NCI-H2171 (cell line): ENCODE data around the gene SEMA6A.

Source experiments
- DNase-seq: peaks from one replicate; lab custom pipeline; 2025; lab: John Stamatoyannopoulos, UW

The SEMA6A gene

DNA sequence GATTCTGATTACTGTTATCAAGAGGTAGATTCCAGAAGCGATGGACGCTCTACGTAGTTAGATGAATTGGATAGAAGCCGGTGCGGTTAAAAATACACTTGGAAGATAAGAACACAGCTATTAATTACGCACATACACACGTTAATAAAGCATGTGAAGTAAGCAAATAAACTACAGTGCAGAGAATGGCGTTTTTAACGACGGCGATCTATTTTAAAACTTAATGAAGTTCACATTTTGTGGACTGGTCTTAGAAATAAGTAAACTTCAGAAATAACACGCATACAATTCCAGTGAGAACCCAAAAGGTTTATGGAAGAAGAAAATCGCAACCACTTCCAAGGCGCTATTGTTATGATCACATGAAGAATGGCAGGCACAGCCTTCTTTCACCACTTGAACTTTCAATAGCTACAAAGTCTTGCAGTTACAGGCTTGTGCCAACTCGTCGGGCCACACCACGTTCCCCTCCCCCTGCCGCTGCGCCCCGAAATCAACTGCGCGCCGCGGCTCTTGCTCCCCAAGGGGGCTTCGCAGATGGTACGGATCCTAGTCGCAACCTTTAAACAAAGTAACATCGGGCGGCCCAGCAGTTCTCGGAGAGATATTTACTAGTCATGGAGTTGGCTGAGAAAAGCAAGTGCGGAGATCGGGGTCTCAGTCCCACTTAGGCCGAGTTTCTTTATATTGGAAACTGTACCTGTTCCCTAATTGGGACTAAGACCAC is 866 bp upstream of the SEMA6A start:
- no peak for DNase-seq

DNA sequence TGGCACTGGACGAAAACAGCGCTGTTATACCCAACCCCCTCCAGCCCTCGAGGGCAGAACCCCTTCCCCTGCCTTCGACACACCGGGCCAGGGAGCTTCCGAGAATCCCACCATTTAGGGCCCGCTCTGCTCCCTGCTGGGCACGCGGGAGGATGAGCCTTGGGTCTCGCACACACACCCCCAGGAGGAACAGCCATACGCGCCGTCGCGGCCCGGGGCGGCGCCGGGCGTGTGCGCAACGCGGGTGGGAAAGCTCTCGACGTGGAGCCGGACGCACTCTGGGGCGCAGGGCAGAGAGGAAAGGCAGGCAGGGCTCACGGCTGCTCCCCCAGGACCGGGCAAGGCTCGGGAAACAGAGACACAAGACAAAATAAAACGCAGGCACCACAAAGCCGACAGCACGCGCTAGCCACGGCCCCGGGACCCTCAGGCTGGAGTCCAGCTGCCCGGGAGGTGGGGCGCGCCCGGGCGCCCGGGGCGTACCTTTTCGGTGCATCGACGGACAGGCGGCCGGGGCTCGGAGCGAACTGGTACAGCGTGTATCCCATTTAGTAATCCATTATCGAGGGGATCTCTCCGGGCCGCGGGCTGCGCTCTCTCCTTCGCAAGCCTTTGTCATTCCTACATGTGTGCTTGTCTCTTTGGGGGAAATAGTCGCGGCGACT is 789 bp downstream of the SEMA6A start:
- DNase-seq: no peak

- peak; percentile 25 for DNase-seq
These were observed 1.3 kb downstream of the SEMA6A start for GRCh38 chr5:116573279-116573701.

- peak; percentile 48 for DNase-seq
These were observed 2.0 kb downstream of the SEMA6A start for GRCh38 chr5:116572350-116573278.

DNA sequence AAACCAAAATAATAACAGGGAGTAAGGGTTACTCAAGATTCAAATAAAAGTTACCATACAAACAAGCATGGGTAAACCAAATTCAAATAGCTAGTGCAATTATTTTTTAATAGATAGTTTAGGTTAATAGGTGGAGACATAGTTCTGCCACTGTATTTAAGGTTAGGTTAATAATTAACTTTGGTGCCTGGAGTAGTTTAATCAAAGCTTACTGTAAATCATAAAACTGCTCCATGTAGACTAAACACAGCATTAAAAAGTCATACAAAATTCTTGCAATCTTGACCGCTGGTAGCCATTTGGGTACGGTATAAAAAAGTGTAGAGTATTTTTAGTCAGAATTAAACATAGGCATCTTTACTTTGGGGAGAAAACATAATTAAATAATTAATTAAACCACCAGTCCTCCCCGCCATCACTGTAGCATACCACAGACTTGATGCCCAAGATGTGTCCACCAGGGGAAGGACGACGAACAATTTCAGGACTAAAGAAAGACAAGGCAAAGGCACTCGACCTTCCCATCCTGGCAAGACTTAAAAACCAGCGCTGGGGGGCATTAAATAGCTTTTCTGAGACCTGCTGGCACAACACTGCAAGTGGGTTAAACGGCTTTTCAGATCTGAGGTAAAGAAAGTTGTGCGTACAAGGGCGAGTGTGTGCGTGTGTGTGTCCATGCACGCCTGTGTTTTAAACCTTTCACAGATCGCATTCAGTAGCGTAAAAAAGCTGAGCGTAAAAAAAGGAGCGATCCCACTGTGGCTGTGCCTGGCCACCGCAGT is 2.9 kb downstream of the SEMA6A start:
- DNase-seq: no peak

DNA sequence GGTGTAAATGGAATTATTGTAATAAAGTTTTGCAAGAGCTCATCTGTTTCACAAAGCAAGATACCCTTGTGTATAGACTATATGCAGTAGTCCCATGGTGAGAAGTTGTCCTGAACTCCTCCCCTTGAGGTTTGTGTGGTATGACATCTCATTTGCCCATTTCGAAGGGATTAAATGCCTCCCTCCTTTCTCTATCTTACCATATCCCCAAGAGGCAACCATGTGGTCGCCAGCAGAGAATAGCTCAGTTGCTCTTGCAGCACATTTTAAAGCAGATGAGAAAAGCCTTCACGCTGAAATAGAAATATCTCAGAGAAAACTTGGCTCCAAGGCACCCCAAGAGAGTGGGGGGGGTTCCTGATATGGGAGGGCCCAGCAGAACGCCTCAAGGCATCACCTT is 4.6 kb downstream of the SEMA6A start:
- DNase-seq: no peak

GRCh38 chr5:116567106-116567505 is 7.5 kb downstream of the SEMA6A start:
- DNase-seq: no peak

DNA sequence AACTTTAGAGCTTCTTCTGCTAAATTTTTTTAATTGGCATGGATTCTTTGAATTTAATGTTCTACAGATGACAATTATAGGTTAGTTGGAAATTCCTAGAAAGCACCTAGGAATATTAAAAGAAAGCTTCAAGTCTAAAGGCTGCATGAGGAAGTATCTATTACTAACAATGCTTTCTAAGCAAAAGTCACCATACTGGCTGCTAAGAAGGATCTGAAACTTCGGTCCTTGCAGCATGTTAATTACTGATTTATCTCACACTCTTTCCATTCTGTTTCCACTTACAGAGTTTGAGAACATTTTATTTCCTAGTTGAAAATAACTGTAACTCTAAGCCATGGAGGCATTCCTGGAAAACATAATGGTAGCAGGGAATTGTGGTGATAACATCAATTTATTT is 8.4 kb downstream of the SEMA6A start:
- DNase-seq: no peak

DNA sequence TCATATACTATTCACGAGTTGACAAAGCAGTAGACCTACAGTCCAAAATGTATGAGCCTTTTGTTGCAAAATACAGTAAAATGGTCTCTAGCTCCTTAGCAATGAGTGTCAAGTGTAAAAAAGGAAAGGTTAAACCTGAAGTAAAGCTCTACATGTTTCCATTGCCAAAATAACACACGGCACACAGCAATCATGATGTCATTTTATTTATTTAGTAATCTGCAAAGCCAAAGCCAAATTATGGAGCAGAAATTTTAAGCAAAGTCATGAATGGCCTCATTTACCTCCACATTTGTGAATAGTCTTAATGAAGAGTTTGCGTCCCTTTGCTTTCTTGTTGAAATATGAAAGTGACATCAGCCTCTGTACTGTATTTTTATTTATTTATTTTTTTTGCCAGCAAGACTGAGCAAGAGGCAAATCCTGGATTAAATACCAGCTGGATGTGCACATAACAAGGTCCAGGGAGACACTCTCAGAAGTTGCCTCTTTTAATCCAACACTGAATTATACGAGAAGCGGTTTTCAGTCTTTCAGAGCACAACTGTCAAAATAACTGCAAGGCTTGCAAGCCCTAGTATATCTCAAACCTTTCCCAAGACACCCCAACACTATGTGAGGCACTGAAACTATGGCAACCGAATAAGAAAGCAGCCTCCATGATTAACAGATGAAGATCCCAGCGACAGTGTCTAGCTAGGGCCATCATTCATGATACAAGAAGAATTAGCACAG is 9.7 kb downstream of the SEMA6A start:
- no peak for DNase-seq

- DNase-seq: no peak
These were observed 10.3 kb downstream of the SEMA6A start for GRCh38 chr5:116564312-116564711.

- no peak for DNase-seq
These were observed 10.8 kb downstream of the SEMA6A start for GRCh38 chr5:116563736-116564308.

DNA sequence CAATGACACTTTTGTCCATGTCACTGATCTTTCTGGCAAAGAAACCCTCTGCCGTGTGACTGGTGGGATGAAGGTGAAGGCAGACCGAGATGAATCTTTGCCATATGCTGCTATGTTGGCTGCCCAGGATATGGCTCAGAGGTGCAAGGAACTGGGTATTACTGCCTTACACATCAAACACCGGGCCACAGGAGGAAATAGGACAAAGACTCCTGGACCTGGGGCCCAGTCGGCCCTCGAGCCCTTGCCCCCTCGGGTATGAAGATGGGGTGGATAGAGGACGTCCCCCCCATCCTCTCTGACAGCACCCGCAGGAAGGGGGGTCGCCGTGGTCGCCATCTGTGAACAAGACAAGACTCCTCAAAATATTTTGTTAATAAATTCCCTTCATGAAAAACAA is 12.0 kb downstream of the SEMA6A start:
- no peak for DNase-seq

GRCh38 chr5:116561658-116562057 is 13.0 kb downstream of the SEMA6A start:
- DNase-seq: no peak

GRCh38 chr5:116559673-116560164 is 14.9 kb downstream of the SEMA6A start:
- no peak for DNase-seq

DNA sequence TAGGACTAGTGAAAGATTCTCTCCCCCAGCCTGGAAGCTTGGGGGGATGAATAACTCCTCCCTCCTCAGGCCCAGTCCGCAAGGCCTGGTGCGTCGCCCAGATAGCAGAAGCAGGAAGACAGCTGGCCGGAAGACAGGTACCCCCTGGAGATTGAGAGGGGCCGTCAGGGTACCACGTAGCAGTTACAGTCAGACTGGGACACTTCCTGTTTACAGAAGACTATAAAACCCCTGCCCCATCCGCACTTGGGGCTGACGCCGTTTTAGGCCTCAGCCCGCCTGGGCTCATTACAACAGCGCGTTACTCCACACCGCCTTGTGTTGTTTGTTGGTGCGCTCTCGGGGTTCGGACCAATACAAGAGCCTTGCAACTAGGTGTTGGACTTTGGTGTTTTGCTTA is 15.4 kb downstream of the SEMA6A start:
- no peak for DNase-seq

GRCh38 chr5:116557669-116558271 is 16.9 kb downstream of the SEMA6A start:
- no peak for DNase-seq

DNA sequence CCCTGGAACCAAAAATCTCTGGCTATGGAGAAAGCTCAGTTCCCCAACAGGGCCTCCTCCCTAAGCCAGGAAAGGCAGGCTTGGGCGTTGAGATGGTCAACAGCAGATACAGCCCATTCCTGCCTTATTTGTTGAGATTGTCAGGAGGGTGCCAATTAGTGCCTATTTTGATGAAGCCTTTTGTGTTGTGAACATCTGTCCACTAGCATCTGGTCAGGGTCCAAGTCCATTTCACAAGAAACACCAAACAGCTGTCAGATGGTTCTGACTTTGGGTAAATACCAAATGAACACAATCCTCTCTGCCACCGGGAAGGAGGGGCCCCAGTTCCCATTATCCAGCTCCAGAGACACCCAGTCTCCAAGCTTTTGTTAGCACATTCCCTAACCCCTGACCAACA is 19.9 kb downstream of the SEMA6A start:
- DNase-seq: no peak

DNA sequence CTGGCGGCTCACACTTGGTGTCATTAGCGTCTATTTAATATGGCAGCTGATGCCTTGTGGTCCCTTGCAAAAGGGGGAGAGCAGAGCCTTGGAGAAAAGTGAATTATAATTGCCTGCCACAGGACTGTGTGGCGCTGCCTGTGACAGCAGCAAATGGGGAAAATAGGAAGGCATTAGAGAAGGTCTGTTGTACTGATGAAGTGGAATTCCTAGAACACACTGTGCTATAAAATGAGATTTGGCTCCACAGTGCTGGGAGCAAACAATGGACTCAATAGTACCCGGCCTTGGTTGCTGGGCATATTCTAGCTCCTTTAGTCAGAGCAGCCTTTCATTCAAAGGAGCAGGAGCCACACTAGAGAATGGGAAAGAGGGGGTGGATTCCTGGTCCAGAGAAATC is 21.3 kb downstream of the SEMA6A start:
- no peak for DNase-seq

DNA sequence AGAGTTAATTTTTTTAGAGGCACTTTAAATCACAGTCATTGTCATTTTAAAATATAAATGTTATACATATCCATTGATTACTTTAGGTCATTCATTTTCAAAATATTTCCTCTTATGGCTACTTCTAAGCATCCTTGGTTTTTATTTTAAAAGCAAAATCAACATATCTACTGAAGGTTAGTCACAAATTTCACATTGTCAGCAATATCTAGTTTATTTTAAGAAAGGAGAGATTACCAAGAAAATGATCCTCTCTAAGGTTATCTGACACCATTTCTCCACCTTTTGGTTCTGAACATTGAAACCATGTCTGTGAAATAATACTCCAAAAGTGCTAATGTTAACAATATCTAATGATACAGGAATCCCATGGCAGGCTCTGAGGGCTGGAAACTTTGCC is 24.5 kb downstream of the SEMA6A start:
- DNase-seq: no peak

GRCh38 chr5:116546743-116547124 is 27.9 kb downstream of the SEMA6A start:
- no peak for DNase-seq
